ENCODE data around the gene PRM1. TPM values are rescaled to one million over a fixed set of nuclear protein-coding genes. Genes with fewer than 3 reads are reported as not detected.

PRM1 gene
- total and polyA plus RNA-seq, 2 of the 8 experiments (the other 6 are each of a cell fraction or from before 2014, with no cell fraction given): 0.54 to 0.82 TPM

- no peak overlapping the region for H3K14ac ChIP-seq (ENCODE audit: insufficient read length)
- no peak overlapping the region for H2AFZ ChIP-seq (ENCODE audit: low read length)
- no peak overlapping the region for H4K5ac ChIP-seq (ENCODE audit: insufficient read length, low read depth, low read length)
- no peak overlapping the region for H3K9ac ChIP-seq (replicated peaks in 1 of 4; ENCODE audit: extremely low read depth in 1 of 4, low read depth in 3 of 4, low read length in 3 of 4)
- H2AK5ac ChIP-seq (ENCODE audit: low read depth, low read length): no peak overlapping the region
- H3K4me3 ChIP-seq (ENCODE audit: extremely low read depth in 1 of 4, insufficient read depth in 2 of 4, low read depth in 3 of 4, low read length in 4 of 4): no peak overlapping the region
- DNase-seq (ENCODE audit: low read depth in 1 of 2, low spot score in 2 of 2) (no peak), FAIRE-seq (no peak)
- no peak for TF ChIP-seq TBP (IDR thresholded peaks at IDR 0.05; ENCODE audit: low read depth, low read length)
- TF ChIP-seq SP2 (IDR thresholded peaks at IDR 0.05; ENCODE audit: low read length): no peak
- no peak for TF ChIP-seq BRCA1 (IDR thresholded peaks at IDR 0.05; ENCODE audit: low read depth, low read length)
- no peak for TF ChIP-seq HDAC2 (IDR thresholded peaks at IDR 0.05; ENCODE audit: borderline replicate concordance in 1 of 2, low read depth in 2 of 2, low read length in 2 of 2)
- H3K27ac ChIP-seq (ENCODE audit: low read depth, low read length): no peak overlapping the region
- POLR2A ChIA-PET (ENCODE audit: partially characterized antibody): interaction anchor here (2.8 kb wide), 1 partner anchor 10 kb away, joined by 18 read pairs; the partner anchor contains the start of gene SOCS1
- H3K9me3 ChIP-seq (ENCODE audit: insufficient read depth in 2 of 2, low read depth in 1 of 2, low read length in 1 of 2): no peaks in the 10 kb centered on the region
- no peak overlapping the region for H3K23ac ChIP-seq (ENCODE audit: insufficient read length)
- H4K91ac ChIP-seq (replicated peaks; ENCODE audit: insufficient read length, low read length): no peak overlapping the region
- H3K23me2 ChIP-seq (ENCODE audit: low read depth, low read length): no peaks in the 10 kb centered on the region; the same call in 1 of the 2 replicates
- no peaks in the 10 kb centered on the region for H4K20me1 ChIP-seq (replicated peaks in 1 of 2; ENCODE audit: control insufficient read depth in 1 of 2, insufficient read depth in 2 of 2, low read length in 2 of 2)
- no peak overlapping the region for H2BK5ac ChIP-seq (ENCODE audit: low read depth, low read length)
- no peak overlapping the region for H2BK12ac ChIP-seq (ENCODE audit: low read depth, low read length)
- 93% methylated on average over 5 of the region's 5 CpGs; no CpG with 5 or more reads in 1 of the 2 experiments for WGBS, 2 experiments (ENCODE audit: extremely low coverage in 1 of 2, insufficient coverage in 1 of 2, insufficient read length in 1 of 2, insufficient replicate concordance in 2 of 2, low coverage in 1 of 2, low lambda C conversion rate in 2 of 2, missing lambda C conversion rate in 1 of 2)
- no peak overlapping the region for H2BK120ac ChIP-seq (replicated peaks; ENCODE audit: low read depth, low read length)
- H3K18ac ChIP-seq (ENCODE audit: extremely low read depth, low read length): no peak overlapping the region
- CTCF ChIA-PET (ENCODE audit: partially characterized antibody): interaction anchor here (1.0 kb wide), 1 partner anchor 274 kb away, joined by 3 read pairs; no protein-coding TSS in a partner anchor
- no peak overlapping the region for H3K56ac ChIP-seq (replicated peaks; ENCODE audit: insufficient read length, low read depth, low read length)
- no peaks in the 10 kb centered on the region for H3K79me2 ChIP-seq (ENCODE audit: control insufficient read depth in 1 of 2, insufficient read depth in 2 of 2, low read length in 2 of 2)
- peaks cover 0 to 6% (median 3%) of the 10 kb centered on the region in 4 experiments; a peak in 3 of 7 replicates for H3K4me1 ChIP-seq (replicated peaks in 1 of 4; ENCODE audit: control insufficient read depth in 3 of 4, insufficient read depth in 4 of 4, low read length in 3 of 4)
- no peak overlapping the region for H4K8ac ChIP-seq (ENCODE audit: extremely low read depth, insufficient read depth, low read length)
- no peak overlapping the region for H2BK15ac ChIP-seq (ENCODE audit: low read length)
- no peak overlapping the region for H3K4ac ChIP-seq (replicated peaks; ENCODE audit: insufficient read length, low read depth, low read length)
- H3K4me2 ChIP-seq (ENCODE audit: insufficient read depth in 1 of 2, low read depth in 2 of 2, low read length in 2 of 2): no peak overlapping the region
- H3K79me1 ChIP-seq (ENCODE audit: low read depth, low read length): no peaks in the 10 kb centered on the region; the same call in 1 of the 2 replicates
- no peak overlapping the region for H2BK20ac ChIP-seq (ENCODE audit: low read length)
- H3K27me3 ChIP-seq (replicated peaks in 1 of 4; ENCODE audit: control insufficient read depth in 3 of 4, extremely low read depth in 1 of 4, insufficient read depth in 3 of 4, low read length in 3 of 4): no peaks in the 10 kb centered on the region
- no peaks in the 10 kb centered on the region for H3K36me3 ChIP-seq (ENCODE audit: control insufficient read depth in 2 of 4, insufficient read depth in 4 of 4, low read length in 3 of 4)
Observed at GRCh38 chr16:11245222-11245737, 35.9 kb downstream of the PRM1 start.

Data from H1 (cell line).